ENCODE measurements around the gene SLC25A48.

SLC25A48 gene

DNA sequence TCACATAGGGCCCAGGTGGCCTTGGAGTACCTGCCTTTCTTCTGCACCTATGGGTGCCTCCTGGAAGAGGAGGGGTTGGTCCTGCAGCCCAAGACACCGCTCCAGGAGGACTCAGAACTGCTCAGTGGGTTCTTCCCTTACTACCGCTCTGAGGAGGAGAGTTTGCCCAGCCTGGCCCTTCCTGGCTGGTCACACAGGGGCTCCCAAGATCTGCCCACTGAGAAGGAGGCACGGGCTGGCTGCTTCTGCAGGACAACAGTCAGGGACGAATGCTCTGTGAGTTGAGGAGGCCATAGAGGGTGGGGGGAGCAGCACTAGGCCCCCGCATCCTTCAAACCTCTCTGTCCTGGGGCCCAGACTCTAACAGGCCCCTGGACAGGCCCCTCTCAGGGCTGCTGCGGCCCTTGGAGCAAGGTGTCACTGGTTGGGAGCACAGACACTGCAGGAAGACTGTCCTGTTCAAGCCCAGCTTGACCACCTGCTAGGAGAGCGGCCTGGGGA lies 9.9 kb upstream of the SLC25A48 start:
- Histone ChIP-seq H3K9ac (ENCODE audit: low read length) (no peak overlapping the region), H3K4me3 (ENCODE audit: low read length) (no peak overlapping the region), H3K9me3 (ENCODE audit: control insufficient read depth, low read length) (no peaks in the 10 kb centered on the region), H3K4me1 (ENCODE audit: control insufficient read depth, insufficient read depth, low read length) (no peaks in the 10 kb centered on the region), H3K36me3 (ENCODE audit: control insufficient read depth, insufficient read depth, low read length) (no peaks in the 10 kb centered on the region), H3K27me3 (ENCODE audit: control insufficient read depth, insufficient read depth, low read length) (no peaks in the 10 kb centered on the region)

DNA sequence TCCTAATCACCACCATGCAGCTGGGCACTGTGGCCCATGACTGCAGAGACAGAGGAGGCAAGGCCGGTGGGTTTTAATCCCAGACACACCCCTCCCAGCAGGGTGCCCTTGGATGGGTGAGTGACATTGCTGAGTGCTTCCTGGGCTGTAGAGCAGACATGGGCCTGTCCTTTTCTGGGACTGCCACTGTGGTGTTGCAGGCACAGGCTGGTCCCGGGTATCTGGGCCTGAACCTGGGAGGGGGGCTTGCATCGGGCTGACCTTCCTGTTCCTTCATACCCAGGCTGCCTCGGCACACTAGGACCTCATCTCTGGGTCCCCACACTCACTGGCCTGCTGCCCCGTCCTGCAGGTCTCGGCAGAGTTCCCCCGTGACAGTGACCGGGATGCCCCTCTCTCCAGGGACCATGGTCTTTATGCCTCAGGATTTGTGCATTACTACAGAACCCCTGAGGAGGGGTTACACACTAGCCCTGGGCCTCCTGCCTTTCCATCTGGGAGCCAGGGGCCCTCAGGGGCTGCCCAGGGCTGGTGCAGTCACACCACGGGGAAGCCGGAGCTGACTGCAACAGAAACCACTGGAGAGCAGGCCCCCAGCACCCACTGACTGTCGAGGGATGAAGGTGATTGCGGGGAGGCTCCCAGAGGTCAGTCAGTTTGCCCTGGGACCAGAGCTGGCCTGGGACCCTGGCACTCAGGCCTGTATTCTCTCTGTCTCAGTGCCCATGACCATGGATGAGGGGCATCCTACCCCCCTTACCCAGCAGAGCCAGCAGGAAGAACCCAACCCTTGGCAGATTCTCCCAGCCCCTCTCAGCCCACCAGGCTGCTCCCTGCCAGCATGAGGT lies 8.9 kb upstream of the SLC25A48 start:
- H3K36me3 ChIP-seq (ENCODE audit: control insufficient read depth, insufficient read depth, low read length): no peaks in the 10 kb centered on the region
- H3K4me3 ChIP-seq (ENCODE audit: low read length): no peak overlapping the region
- H3K9me3 ChIP-seq (ENCODE audit: control insufficient read depth, low read length): no peaks in the 10 kb centered on the region
- H3K9ac ChIP-seq (ENCODE audit: low read length): no peak overlapping the region
- H3K4me1 ChIP-seq (ENCODE audit: control insufficient read depth, insufficient read depth, low read length): no peaks in the 10 kb centered on the region
- peaks cover 4% of the 10 kb centered on the region for H3K27me3 ChIP-seq (ENCODE audit: control insufficient read depth, insufficient read depth, low read length)

DNA sequence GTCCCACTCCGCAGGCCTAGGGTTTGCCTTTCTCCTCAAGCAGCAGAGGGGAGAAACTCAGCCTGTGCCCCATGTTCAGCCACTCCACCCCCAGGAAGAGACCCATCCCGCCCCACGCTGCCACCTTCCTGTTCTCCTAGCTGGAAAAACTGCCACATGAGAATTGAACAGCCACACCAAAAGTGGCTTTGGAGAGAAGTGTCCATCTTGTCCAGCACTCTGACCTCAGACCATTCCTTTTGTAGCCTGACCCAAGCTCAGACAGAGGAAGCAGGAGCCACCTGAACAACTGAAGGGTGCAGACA lies 8.3 kb upstream of the SLC25A48 start:
- Histone ChIP-seq H3K4me3 (ENCODE audit: low read length) (no peak overlapping the region), H3K36me3 (ENCODE audit: control insufficient read depth, insufficient read depth, low read length) (no peaks in the 10 kb centered on the region), H3K9ac (ENCODE audit: low read length) (no peak overlapping the region), H3K27me3 (ENCODE audit: control insufficient read depth, insufficient read depth, low read length) (peaks cover 10% of the 10 kb centered on the region), H3K9me3 (ENCODE audit: control insufficient read depth, low read length) (no peaks in the 10 kb centered on the region), H3K4me1 (ENCODE audit: control insufficient read depth, insufficient read depth, low read length) (no peaks in the 10 kb centered on the region)

DNA sequence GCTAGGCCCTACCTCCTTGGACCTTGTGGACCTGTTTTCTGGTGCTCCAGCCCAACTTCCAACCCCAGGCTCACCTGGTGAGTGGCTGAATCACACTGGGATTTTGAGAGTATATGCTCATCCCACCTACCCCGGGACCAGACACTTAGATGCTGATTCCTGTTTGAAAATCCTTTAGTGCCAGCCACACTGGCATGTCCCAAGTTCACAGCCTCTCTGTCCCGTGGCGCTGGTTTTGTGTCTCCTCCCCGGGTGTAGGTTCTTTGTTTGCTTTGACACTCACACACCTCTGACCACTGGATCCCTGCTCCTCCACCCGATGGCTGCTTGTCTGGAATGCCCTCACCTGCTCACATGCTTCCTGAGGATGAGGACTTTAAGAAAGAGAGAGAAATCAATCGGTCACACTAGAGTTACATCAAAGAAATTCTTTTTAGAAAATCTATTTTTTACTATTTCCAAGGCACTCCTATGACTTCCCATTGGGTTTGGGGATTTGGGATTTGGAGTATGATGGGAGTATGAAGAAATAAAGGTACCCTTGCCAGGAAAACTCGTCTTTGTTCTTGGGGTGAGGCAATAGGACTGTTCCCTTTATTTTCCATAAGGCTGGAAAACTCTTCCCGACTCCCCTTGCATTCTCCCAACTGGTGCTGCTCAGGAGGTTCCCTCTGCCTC lies 7.3 kb upstream of the SLC25A48 start:
- H3K9ac ChIP-seq (ENCODE audit: low read length): no peak overlapping the region
- peaks cover 12% of the 10 kb centered on the region for H3K27me3 ChIP-seq (ENCODE audit: control insufficient read depth, insufficient read depth, low read length)
- H3K4me1 ChIP-seq (ENCODE audit: control insufficient read depth, insufficient read depth, low read length): no peaks in the 10 kb centered on the region
- no peaks in the 10 kb centered on the region for H3K36me3 ChIP-seq (ENCODE audit: control insufficient read depth, insufficient read depth, low read length)
- no peak overlapping the region for H3K4me3 ChIP-seq (ENCODE audit: low read length)
- H3K9me3 ChIP-seq (ENCODE audit: control insufficient read depth, low read length): no peaks in the 10 kb centered on the region

DNA sequence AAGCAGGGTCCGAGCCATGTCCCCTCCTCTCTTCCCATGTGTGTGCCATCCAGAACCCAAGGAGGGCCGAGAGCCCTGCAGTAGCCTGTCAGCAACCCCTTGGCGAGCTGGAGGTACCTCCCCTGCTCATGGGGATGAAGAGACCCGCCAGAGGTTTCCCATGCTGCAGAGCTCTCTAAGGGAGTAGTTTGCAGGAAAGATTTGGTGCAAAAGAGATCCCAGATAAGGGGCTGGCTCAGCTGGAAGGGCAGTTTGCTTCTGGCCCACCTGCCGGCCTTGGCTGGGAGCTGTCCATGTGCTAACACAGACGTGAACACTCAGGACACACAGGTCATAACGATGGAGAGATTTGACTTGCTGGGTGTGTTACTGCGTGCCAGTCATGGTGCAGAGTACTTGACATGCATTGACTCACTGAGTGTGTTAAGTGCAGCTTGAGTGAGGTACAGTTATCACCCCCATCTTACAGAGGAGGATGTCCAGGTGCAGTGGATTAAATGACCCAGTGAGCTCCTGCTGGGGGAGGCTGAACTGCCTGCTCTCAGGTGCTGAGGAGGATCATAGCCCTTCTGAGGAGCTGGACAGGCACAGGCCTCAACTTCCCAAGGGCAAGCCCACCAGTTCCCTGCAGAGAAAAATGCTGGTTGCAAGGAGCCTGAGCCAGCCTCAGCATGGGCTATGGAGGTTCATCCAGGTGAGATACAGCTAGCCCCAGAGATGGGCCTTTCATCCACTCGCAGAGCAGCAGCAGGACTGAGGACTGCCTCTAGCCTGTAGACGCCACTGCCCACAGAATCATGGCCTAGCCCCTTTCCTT lies 6.3 kb upstream of the SLC25A48 start:
- Histone ChIP-seq H3K4me1 (ENCODE audit: control insufficient read depth, insufficient read depth, low read length) (no peaks in the 10 kb centered on the region), H3K9ac (ENCODE audit: low read length) (no peak overlapping the region), H3K9me3 (ENCODE audit: control insufficient read depth, low read length) (no peaks in the 10 kb centered on the region), H3K4me3 (ENCODE audit: low read length) (no peak overlapping the region), H3K36me3 (ENCODE audit: control insufficient read depth, insufficient read depth, low read length) (no peaks in the 10 kb centered on the region), H3K27me3 (ENCODE audit: control insufficient read depth, insufficient read depth, low read length) (peaks cover 18% of the 10 kb centered on the region)

DNA sequence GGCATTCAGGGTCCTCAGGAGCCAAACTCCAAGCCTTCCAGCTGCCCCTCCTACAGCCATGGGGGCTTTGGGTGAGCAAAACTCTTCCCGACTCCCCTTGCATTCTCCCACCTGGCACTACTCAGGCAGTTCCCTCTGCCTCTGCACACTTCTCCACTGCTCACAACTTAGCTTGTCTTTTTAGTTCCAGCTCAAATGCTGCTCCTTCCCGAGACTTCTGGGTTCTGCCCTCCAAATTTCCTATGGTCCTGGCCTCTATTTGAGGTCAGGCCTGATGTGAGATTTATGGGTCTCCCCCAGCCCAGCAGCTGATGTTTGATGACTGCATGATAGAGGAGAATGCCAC lies 5.7 kb upstream of the SLC25A48 start:
- Histone ChIP-seq H3K27me3 (ENCODE audit: control insufficient read depth, insufficient read depth, low read length) (peaks cover 23% of the 10 kb centered on the region), H3K9me3 (ENCODE audit: control insufficient read depth, low read length) (no peaks in the 10 kb centered on the region), H3K4me3 (ENCODE audit: low read length) (no peak overlapping the region), H3K36me3 (ENCODE audit: control insufficient read depth, insufficient read depth, low read length) (no peaks in the 10 kb centered on the region), H3K9ac (ENCODE audit: low read length) (no peak overlapping the region), H3K4me1 (ENCODE audit: control insufficient read depth, insufficient read depth, low read length) (no peaks in the 10 kb centered on the region)

DNA sequence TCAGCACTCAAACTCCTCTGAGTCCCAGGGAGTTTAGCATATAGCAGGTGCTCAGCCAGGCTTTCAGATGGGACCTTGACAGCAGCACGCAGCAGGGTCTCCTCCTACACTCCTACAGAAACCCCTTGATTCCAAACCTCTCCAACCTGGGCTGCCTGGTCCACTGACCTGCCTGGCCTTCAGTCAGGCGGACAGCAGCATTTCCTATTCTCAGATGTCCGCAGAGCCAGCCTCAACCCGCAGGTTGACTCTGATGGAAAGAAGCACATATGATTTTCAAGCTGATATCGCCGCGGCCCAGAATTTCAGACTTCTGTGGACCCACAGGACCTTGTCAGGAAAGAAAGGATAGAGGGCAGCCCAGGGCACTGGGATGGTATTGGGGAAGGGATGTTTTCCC lies 5.3 kb upstream of the SLC25A48 start:
- H3K9me3 ChIP-seq (ENCODE audit: control insufficient read depth, low read length): no peaks in the 10 kb centered on the region
- no peak overlapping the region for H3K4me3 ChIP-seq (ENCODE audit: low read length)
- H3K4me1 ChIP-seq (ENCODE audit: control insufficient read depth, insufficient read depth, low read length): no peaks in the 10 kb centered on the region
- H3K36me3 ChIP-seq (ENCODE audit: control insufficient read depth, insufficient read depth, low read length): no peaks in the 10 kb centered on the region
- peaks cover 27% of the 10 kb centered on the region for H3K27me3 ChIP-seq (ENCODE audit: control insufficient read depth, insufficient read depth, low read length)
- H3K9ac ChIP-seq (ENCODE audit: low read length): no peak overlapping the region

DNA sequence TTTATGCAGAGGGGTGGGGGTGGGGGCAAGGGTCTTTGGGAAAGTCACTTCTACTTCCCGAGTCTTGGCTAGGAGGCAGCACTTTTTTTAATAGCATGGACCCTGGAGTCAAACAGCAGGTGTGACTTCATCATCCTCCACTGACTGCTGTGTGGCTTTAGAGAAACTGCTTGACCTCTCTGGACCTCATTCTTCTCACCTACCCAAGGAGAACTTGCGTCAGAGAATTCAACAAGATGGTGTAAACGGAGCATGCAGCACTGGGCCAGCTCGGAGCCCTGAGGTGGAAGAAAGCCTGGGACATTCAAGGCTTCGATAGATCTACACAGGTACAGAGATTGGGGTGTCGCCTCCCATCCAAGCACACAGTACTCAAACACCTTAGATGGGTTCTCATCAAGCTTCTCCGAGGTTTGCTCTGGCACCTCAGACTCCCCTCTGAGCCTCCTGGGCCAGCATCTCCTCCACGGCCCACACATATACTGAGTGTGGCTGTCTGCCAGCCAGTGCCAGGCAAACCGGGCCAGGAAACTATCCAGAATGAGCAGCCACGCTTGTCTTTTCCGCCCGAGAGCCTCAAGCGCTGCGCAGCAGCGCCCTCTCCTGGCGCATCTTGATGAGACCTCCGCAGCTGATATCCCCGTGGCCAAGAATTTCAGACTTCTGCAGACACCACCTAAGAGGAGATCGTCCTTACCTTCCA lies 4.6 kb upstream of the SLC25A48 start:
- no peaks in the 10 kb centered on the region for H3K9me3 ChIP-seq (ENCODE audit: control insufficient read depth, low read length)
- no peaks in the 10 kb centered on the region for H3K36me3 ChIP-seq (ENCODE audit: control insufficient read depth, insufficient read depth, low read length)
- H3K4me1 ChIP-seq (ENCODE audit: control insufficient read depth, insufficient read depth, low read length): no peaks in the 10 kb centered on the region
- no peak overlapping the region for H3K4me3 ChIP-seq (ENCODE audit: low read length)
- H3K27me3 ChIP-seq (ENCODE audit: control insufficient read depth, insufficient read depth, low read length): peaks cover 34% of the 10 kb centered on the region
- no peak overlapping the region for H3K9ac ChIP-seq (ENCODE audit: low read length)

DNA sequence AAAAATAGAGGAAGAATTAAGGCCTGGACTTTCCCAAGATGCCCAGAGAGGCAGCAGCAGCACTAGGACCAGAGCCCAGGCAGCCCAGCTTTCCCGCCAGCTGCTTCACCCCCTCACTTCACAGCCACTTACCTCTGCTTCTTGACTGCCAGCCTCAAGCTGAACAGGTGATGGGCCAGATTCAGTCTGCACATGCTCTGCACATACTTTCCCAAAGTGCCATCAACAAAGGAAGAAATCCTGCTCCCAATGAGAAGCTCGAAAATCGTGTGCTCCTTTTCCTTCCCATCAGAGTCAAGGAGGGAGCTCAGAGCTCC lies 4.1 kb upstream of the SLC25A48 start:
- Histone ChIP-seq H3K4me1 (ENCODE audit: control insufficient read depth, insufficient read depth, low read length) (no peaks in the 10 kb centered on the region), H3K9ac (ENCODE audit: low read length) (no peak overlapping the region), H3K27me3 (ENCODE audit: control insufficient read depth, insufficient read depth, low read length) (peaks cover 39% of the 10 kb centered on the region), H3K9me3 (ENCODE audit: control insufficient read depth, low read length) (no peaks in the 10 kb centered on the region), H3K36me3 (ENCODE audit: control insufficient read depth, insufficient read depth, low read length) (no peaks in the 10 kb centered on the region), H3K4me3 (ENCODE audit: low read length) (no peak overlapping the region)

DNA sequence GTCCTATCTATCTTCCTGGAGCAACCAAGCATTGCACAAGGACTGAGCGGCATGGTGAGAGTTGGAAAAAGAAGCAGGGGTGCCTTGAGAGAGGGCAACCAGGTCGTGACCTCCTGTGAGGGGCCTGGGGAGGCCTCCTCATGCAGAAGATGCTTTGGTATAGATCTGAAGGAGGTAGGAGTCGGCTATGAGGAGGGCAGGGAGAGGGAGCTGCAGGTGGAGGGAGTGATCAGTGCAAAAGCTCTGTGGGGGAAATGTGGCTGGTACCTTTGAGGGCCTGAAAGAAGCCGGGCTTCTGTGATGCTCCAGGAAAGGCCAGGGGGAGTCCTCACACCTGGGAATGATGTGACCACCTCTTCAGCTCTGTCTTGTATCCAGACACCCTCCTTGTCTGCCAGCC lies 3.6 kb upstream of the SLC25A48 start:
- peaks cover 44% of the 10 kb centered on the region for H3K27me3 ChIP-seq (ENCODE audit: control insufficient read depth, insufficient read depth, low read length)
- no peaks in the 10 kb centered on the region for H3K4me1 ChIP-seq (ENCODE audit: control insufficient read depth, insufficient read depth, low read length)
- no peaks in the 10 kb centered on the region for H3K36me3 ChIP-seq (ENCODE audit: control insufficient read depth, insufficient read depth, low read length)

DNA sequence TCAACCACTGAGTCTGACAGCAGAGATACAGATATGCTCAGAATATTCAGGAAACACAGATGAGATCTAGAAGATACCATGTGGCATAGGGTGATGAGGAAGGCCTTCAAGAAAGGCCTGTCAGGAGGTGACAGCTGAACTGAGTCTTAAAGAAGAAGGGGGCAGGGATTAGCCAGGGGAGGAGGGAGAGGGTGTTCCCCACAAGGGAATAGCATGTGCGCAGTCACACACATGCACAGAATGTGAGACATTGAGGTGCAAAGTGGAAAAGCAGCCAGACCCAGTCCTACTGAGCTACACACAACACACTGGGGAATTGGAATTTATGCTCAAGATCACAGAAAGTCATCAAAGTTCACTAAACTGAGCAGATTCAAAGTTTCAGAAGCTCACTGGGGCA lies 3.0 kb upstream of the SLC25A48 start:
- peaks cover 47% of the 10 kb centered on the region for H3K27me3 ChIP-seq (ENCODE audit: control insufficient read depth, insufficient read depth, low read length)
- H3K9me3 ChIP-seq (ENCODE audit: control insufficient read depth, low read length): no peaks in the 10 kb centered on the region
- H3K4me1 ChIP-seq (ENCODE audit: control insufficient read depth, insufficient read depth, low read length): no peaks in the 10 kb centered on the region
- H3K9ac ChIP-seq (ENCODE audit: low read length): no peak overlapping the region
- H3K4me3 ChIP-seq (ENCODE audit: low read length): no peak overlapping the region
- H3K36me3 ChIP-seq (ENCODE audit: control insufficient read depth, insufficient read depth, low read length): no peaks in the 10 kb centered on the region

More for the DNA sequence above, 3.6 kb upstream of the SLC25A48 start:
- Histone ChIP-seq H3K9ac (ENCODE audit: low read length) (no peak overlapping the region), H3K9me3 (ENCODE audit: control insufficient read depth, low read length) (no peaks in the 10 kb centered on the region), H3K4me3 (ENCODE audit: low read length) (no peak overlapping the region)
